GM21447 (cell line): ENCODE results near the gene MYO1D.
A peak's percentile ranks its signal among the peaks of the same experiment; 100 is the strongest.

Source experiments
- ATAC-seq: cut with Tn5 transposase; IDR thresholded peaks from one replicate; pipeline ENCODE4 v1.9.1; 2021; ENCODE audit not compliant: unreplicated experiment

Gene MYO1D

GRCh38 chr17:32631341-32632096 is 245.4 kb downstream of the MYO1D start:
- no peak for ATAC-seq

GRCh38 chr17:32629563-32630190 is 247.2 kb downstream of the MYO1D start:
- ATAC-seq, result no peak

GRCh38 chr17:32628271-32629044 is 248.5 kb downstream of the MYO1D start:
- no peak for ATAC-seq

- ATAC-seq, result no peak
Measured at GRCh38 chr17:32627239-32627996, 249.5 kb downstream of the MYO1D start.

- ATAC-seq, result no peak
Measured at GRCh38 chr17:32626379-32626791, 250.5 kb downstream of the MYO1D start.

GRCh38 chr17:32625971-32626370 is 251.0 kb downstream of the MYO1D start:
- no peak for ATAC-seq

GRCh38 chr17:32623196-32623595 is 253.7 kb downstream of the MYO1D start:
- ATAC-seq, result no peak

- no peak for ATAC-seq
Measured at GRCh38 chr17:32622540-32622939, 254.4 kb downstream of the MYO1D start.

- no peak for ATAC-seq
Measured at GRCh38 chr17:32621612-32622312, 255.2 kb downstream of the MYO1D start.

- no peak for ATAC-seq
Measured at GRCh38 chr17:32615326-32615725, 261.6 kb downstream of the MYO1D start.

- no peak for ATAC-seq
Measured at GRCh38 chr17:32610943-32611342, 266.0 kb downstream of the MYO1D start.

- no peak for ATAC-seq
Measured at GRCh38 chr17:32609884-32610650, 266.9 kb downstream of the MYO1D start.

GRCh38 chr17:32609085-32609484 is 267.8 kb downstream of the MYO1D start:
- peak; percentile 60 for ATAC-seq

- no peak for ATAC-seq
Measured at GRCh38 chr17:32608267-32608666, 268.7 kb downstream of the MYO1D start.

- ATAC-seq, result no peak
Measured at GRCh38 chr17:32604966-32605365, 272.0 kb downstream of the MYO1D start.

GRCh38 chr17:32602396-32602795 is 274.5 kb downstream of the MYO1D start:
- ATAC-seq, result no peak

- ATAC-seq, result no peak
Measured at GRCh38 chr17:32601866-32602265, 275.1 kb downstream of the MYO1D start.

- ATAC-seq, result peak; percentile 63
Measured at GRCh38 chr17:32596628-32597027, 280.3 kb downstream of the MYO1D start.

GRCh38 chr17:32596206-32596605 is 280.7 kb downstream of the MYO1D start:
- ATAC-seq, result no peak

GRCh38 chr17:32593003-32593402 is 283.9 kb downstream of the MYO1D start:
- no peak for ATAC-seq
